ENCODE results near the gene OGFR.

The OGFR gene

DNA sequence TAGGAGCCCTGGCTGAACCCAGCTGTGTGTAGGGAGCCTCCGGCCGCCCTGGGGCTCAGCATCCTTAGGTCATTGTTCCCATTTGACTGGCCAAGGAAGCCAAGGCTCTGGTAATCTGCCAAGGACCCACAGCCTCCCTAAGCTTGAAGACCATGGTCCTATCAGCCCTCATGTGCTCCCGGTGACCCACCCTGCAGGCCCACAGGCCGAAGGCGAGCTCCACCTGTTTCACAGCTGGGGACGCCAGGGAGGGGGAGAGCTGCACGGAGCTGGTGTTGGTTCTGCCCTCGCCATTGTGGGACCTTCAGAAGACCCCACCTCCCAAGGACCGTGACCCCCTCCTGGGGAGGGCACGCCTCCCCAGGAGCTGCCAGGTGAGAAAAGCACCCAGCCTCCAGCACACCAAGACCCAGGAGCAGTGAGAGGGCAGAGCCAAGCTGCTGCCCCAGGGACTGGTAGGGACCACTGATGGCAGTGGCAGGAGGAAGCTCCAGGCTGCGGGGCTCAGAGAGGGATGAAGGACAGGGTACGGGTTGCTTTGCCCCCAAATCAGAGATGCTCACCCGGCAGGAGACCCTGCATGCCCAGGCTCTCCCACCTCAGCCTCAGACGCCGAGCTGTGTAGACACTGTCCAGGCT, 39.1 kb upstream of the OGFR start:
- TF ChIP-seq, protein P1, sequence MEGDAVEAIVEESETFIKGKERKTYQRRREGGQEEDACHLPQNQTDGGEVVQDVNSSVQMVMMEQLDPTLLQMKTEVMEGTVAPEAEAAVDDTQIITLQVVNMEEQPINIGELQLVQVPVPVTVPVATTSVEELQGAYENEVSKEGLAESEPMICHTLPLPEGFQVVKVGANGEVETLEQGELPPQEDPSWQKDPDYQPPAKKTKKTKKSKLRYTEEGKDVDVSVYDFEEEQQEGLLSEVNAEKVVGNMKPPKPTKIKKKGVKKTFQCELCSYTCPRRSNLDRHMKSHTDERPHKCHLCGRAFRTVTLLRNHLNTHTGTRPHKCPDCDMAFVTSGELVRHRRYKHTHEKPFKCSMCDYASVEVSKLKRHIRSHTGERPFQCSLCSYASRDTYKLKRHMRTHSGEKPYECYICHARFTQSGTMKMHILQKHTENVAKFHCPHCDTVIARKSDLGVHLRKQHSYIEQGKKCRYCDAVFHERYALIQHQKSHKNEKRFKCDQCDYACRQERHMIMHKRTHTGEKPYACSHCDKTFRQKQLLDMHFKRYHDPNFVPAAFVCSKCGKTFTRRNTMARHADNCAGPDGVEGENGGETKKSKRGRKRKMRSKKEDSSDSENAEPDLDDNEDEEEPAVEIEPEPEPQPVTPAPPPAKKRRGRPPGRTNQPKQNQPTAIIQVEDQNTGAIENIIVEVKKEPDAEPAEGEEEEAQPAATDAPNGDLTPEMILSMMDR (conservative IDR thresholded peaks at IDR 0.05): no peak
- TF ChIP-seq ZFX (IDR thresholded peaks at IDR 0.05): no peak

DNA sequence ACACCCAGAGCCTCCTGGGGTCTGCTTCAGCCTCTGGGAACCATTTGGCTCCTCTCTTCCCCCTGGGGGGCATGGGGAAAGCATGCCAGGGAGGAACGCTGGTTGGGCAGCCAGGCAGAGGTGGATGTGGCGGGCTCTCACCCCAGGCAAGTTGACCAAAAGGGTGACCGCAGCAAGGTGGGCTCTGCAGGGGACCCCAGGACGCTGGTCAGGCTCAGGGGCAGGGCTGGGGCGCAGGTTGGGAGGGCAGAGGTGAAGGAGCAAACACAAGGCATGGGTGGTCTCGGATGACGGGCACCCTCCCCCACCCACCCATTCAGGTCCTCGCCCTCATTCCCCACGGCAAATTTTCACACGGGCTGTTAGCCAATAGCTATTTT, 38.6 kb upstream of the OGFR start:
- TF ChIP-seq ZFX (IDR thresholded peaks at IDR 0.05): no peak
- TF ChIP-seq, protein P1 (conservative IDR thresholded peaks at IDR 0.05): no peak
- no peak overlapping the region for H3K27ac ChIP-seq

More for the DNA sequence above, 39.1 kb upstream of the OGFR start:
- H3K27ac ChIP-seq: no peak overlapping the region

DNA sequence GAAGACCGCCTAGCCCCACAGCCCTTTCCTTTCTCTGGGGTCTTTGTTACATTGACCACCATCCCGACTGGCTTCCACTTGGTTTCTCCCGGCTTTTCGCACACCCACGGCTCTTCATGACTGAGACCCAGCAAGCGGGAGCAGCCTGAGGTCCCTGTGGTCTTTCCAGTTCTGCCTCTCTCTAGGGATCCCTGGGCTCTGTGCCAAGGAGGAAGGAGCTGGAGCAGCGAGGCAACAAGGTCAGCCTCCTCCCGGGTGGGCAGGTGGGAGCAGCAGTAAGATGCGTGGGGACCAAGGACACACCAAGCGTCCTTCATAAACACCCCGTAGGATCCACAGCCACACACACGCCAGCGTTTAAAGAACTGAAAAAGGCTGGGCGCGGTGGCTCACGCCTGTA, 37.9 kb upstream of the OGFR start:
- H3K27ac ChIP-seq: no peak overlapping the region
- TF ChIP-seq ZFX (IDR thresholded peaks at IDR 0.05): no peak

DNA sequence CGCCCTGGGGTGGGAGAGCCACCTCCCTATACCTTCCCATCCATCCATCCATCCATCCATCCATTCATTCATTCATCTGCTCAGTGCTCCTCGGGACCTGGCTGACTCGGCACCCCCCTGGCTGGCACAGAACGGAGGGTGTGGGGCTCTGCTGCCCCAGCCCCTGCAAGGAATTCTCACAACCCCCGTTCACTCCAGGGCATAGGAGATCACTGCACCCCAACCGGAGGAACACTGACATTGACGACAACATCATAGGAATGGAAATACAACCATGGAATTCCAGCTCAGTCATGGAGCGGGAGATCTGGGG, 36.4 kb upstream of the OGFR start:
- TF ChIP-seq ZFX (IDR thresholded peaks at IDR 0.05): no peak
- TF ChIP-seq, protein P1 (conservative IDR thresholded peaks at IDR 0.05): no peak
- H3K27ac ChIP-seq: no peak overlapping the region

DNA sequence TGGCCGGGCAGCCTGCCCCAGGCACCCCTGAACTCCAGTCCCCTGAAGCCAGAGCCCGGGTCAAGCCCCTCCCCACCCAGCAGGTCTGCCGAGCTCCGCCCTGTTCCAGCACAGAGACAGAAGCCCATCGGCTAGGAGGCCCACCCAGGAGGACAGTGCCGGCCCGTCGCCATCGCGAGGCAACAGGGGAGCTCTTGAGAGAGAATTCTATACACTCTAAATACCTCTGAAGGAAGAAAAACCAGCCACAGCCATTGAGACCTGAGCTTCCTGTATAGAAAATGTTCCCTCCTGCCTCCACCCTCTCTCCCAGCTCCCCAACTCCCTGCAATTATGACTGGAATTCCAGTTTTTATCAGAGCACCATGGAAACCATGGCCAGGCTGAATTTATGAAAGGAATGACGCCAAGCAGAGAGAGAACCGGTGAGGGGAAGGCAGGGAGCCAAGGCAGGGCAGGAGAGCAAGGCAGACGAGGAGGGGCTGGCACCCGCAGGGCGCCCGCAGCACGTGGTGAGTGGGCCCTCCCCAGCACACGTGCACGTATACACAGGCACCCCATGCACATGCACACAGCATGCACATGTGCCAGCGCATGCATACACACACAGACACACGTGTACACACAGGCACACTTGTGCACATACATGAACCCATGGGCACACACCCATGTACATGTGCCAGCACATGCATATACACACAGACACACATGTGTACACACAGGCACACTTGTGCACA, 35.9 kb upstream of the OGFR start:
- TF ChIP-seq ZFX (IDR thresholded peaks at IDR 0.05): no peak
- TF ChIP-seq, protein P1 (conservative IDR thresholded peaks at IDR 0.05): no peak
- no peak overlapping the region for H3K27ac ChIP-seq

DNA sequence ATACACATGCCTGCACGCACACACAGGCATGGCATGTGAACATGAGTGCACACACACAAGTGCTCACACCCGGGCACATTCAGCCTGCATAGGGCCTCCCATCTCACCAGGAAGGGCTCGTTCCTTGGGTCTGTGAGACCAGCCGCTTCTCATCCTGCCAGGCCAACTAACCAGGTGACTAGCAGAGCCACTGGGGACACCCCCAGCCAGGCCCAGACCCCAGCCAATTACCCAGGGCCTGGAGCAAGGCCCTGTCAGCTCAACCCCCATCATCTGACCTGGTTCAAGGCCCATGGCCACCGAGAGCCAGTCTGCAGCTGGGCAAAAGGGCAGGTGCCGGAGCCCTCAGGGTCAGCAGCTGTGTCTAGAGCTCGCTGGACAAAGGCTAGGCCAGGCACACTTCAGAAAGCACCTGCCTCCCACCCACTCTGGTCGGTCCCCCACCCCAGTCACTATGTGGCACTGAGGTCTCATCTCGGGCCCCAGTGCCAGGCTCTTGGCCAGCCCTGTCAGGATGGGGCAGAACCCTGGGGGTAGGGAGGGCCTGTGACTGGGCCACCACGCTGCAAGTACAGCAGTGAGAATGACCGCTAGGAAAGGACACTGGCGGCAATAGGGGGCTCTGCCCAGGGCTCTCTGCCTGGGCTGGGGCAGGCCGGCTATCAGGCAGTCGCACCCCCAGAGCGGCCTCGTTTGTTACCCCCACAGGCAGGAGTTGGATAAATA, 35.1 kb upstream of the OGFR start:
- no peak overlapping the region for H3K27ac ChIP-seq
- TF ChIP-seq, protein P1 (conservative IDR thresholded peaks at IDR 0.05): no peak
- TF ChIP-seq ZFX (IDR thresholded peaks at IDR 0.05): no peak

DNA sequence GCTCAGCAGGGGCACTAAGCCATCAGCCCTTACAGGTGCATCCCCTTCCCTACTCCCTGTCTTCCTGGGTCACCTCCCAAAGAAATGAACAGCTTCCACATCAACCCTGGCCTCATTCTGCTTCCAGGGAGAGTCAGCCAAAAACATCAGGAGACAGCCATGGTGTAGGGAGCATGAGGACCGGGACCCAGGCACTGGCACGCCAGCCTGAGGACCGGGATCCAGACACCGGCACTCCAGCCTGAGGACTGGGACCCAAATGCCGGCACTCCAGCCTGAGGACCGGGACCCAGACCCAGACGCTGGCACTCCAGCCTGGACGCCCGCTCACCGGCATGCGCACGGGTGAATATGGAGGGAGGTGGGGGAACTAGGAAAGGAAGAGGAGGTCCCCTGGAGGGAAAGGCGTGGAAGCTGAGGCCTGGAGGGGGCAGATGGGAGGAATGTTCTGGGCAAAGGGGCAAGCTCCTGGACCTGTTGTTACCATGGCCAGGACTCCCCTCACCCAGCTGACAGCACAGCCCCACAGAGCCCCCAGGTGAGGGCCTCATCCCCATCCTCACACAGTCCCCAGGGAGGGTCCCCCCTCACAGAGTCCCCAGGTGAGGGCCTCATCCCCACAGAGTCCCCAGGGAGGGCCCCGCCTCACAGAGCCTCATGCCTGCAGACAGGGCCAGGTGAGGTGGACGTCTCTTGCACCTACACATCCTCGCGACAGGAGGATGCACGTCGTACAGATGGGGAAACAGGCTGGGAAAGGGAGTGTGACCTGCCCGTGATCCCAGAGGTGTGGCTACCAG, 34.3 kb upstream of the OGFR start:
- TF ChIP-seq ZFX (IDR thresholded peaks at IDR 0.05): no peak
- TF ChIP-seq, protein P1 (conservative IDR thresholded peaks at IDR 0.05): no peak
- H3K27ac ChIP-seq: no peak overlapping the region
